ENCODE measurements around the gene KRT26. TPM values are rescaled to one million over a fixed set of nuclear protein-coding genes. Genes with fewer than 3 reads are reported as not detected.

KRT26 gene
- total and polyA plus RNA-seq, 2 of the 4 experiments (the other 2 are of a cell fraction) = not detected

- BruUV-seq (replicated peaks) = no TSS peak
- no peaks in the 10 kb centered on the region for H3K9me1 ChIP-seq (ENCODE audit: insufficient read depth, low read length)
- no peaks in the 10 kb centered on the region for H3K4me1 ChIP-seq (ENCODE audit: control insufficient read depth, insufficient read depth, low read length)
- no peak overlapping the region for H2AK9ac ChIP-seq (replicated peaks; ENCODE audit: low read depth, low read length, poor library complexity)
- H4K8ac ChIP-seq (ENCODE audit: low read depth in 2 of 2, low read length in 2 of 2) = no peak overlapping the region
- H2BK20ac ChIP-seq (ENCODE audit: low read depth, low read length) = no peak overlapping the region
- H3K9ac ChIP-seq (ENCODE audit: low read depth, low read length) = no peak overlapping the region
- H2BK5ac ChIP-seq (ENCODE audit: low read depth, low read length, poor library complexity, severe bottlenecking) = no peak overlapping the region
- no peaks in the 10 kb centered on the region for H4K20me1 ChIP-seq (ENCODE audit: insufficient read depth, low read length)
- H3K56ac ChIP-seq (ENCODE audit: extremely low read depth, insufficient read depth, low read length) = no peak overlapping the region
- H3K27ac ChIP-seq (ENCODE audit: insufficient read depth, low read length) = no peak overlapping the region
- no peak overlapping the region for H3K18ac ChIP-seq (ENCODE audit: low read depth, low read length)
- H2AK5ac ChIP-seq (ENCODE audit: low read depth, low read length) = no peak overlapping the region
- ChIA-PET CTCF (interaction anchor here (0.6 kb wide), 1 partner anchor 730 kb away, joined by 4 read pairs; no protein-coding TSS in a partner anchor), POLR2A (ENCODE audit: unreplicated experiment) (no interaction called here)
- H3K4me2 ChIP-seq (ENCODE audit: low read depth, low read length) = peak overlapping the region; percentile 42
- no peak overlapping the region for H3K23ac ChIP-seq (ENCODE audit: low read depth, low read length)
- in situ Hi-C loops (cut with MboI; ENCODE audit: low sequenced_read_pairs) (loop anchor here (25.0 kb wide), 1 partner anchor 417 kb away; the partner anchor contains the start of gene GJD3), dilution Hi-C loops (cut with HindIII; ENCODE audit: low sequenced_read_pairs, unreplicated experiment) (no loop called here), intact Hi-C loops (cut with micrococcal nuclease) (no loop called here)
- H2BK15ac ChIP-seq (ENCODE audit: low read depth, low read length) = no peak overlapping the region
- H3K36me3 ChIP-seq (ENCODE audit: control insufficient read depth, insufficient read depth, low read length) = no peaks in the 10 kb centered on the region
- DNase-seq (no peak), ATAC-seq (ENCODE audit: low read depth) (no peak)
- 18% methylated on average over 14 of the region's 37 CpGs; no CpG with 5 or more reads in 1 of the 2 experiments for WGBS, 2 experiments (ENCODE audit: extremely low coverage in 2 of 2, insufficient read length in 1 of 2)
- H2AFZ ChIP-seq (replicated peaks; ENCODE audit: low read length, poor library complexity) = peak overlapping the region; percentile 1
- TF ChIP-seq RFX5 (IDR thresholded peaks at IDR 0.05; ENCODE audit: low read depth, low read length) = no peak
- no peak for TF ChIP-seq CHD1 (IDR thresholded peaks at IDR 0.05; ENCODE audit: low read depth, low read length)
- no peak for TF ChIP-seq ELK1 (IDR thresholded peaks at IDR 0.05; ENCODE audit: borderline replicate concordance, low read depth, low read length)
- no peak for TF ChIP-seq SMC3 (IDR thresholded peaks at IDR 0.05; ENCODE audit: low read depth, low read length)
- TF ChIP-seq BHLHE40 (IDR thresholded peaks at IDR 0.05; ENCODE audit: low read depth, low read length) = no peak
- no peak for TF ChIP-seq MXI1 (IDR thresholded peaks at IDR 0.05; ENCODE audit: borderline replicate concordance, low read depth, low read length)
- H4K5ac ChIP-seq (ENCODE audit: low read depth, low read length) = no peak overlapping the region
- no peak overlapping the region for H3K14ac ChIP-seq (replicated peaks; ENCODE audit: low read depth, low read length)
- H3K9me3 ChIP-seq (ENCODE audit: control insufficient read depth, insufficient read depth, low read length) = no peaks in the 10 kb centered on the region; the same call in 1 of the 2 replicates
- peaks cover 48% of the 10 kb centered on the region for H3K27me3 ChIP-seq (ENCODE audit: control insufficient read depth, insufficient read depth, low read length)
- H2BK120ac ChIP-seq (ENCODE audit: low read depth, low read length) = no peak overlapping the region
- no peak overlapping the region for H3K4ac ChIP-seq (ENCODE audit: low read depth, low read length)
- no peaks in the 10 kb centered on the region for H3K79me1 ChIP-seq (ENCODE audit: low read depth in 1 of 2, low read length in 2 of 2)
- H3K4me3 ChIP-seq (ENCODE audit: insufficient read depth, low read depth, low read length) = no peak overlapping the region
- H4K91ac ChIP-seq (ENCODE audit: insufficient read depth, low read depth, low read length) = no peak overlapping the region
Observed at GRCh38 chr17:40779181-40779909, 7.3 kb upstream of the KRT26 start.
